ENCODE measurements around the gene MYH10.

MYH10 gene

DNA sequence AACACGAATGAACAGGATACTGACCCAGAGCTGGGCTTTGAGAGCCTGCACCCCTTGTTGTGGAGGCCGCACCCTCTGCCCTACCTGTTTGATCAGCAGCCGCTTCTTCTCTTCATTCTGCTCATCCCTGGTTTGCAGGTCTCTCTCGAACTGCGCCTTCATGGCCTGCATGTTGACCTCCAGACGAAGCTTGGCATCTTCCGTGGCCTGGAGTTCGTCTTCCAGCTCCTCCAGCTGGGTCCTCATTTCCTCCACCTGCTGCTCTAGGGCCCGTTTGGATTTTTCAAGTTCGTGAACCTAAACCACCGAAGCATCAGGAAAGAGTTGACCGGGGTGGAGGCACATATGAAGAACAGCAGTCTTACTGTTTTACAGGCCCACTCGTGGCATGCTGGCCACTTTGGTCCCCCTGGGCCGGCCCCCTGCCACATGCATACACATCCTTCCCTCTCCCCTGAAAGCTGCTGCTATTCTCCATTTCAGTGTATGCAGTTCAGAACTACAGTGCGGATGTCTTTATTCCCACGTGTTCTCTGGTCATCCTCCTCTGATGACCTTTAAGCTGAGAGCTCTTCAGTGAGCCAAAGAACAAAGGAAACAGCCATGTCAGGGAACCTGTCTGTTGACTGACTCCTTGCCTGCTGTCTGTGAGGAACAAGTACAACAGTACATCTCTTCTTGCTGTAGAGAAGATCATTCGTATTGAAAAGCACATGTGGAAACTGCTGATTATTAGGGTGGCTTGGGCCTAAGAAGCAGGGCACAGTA lies 140.1 kb downstream of the MYH10 start:
- TF ChIP-seq, protein P1, sequence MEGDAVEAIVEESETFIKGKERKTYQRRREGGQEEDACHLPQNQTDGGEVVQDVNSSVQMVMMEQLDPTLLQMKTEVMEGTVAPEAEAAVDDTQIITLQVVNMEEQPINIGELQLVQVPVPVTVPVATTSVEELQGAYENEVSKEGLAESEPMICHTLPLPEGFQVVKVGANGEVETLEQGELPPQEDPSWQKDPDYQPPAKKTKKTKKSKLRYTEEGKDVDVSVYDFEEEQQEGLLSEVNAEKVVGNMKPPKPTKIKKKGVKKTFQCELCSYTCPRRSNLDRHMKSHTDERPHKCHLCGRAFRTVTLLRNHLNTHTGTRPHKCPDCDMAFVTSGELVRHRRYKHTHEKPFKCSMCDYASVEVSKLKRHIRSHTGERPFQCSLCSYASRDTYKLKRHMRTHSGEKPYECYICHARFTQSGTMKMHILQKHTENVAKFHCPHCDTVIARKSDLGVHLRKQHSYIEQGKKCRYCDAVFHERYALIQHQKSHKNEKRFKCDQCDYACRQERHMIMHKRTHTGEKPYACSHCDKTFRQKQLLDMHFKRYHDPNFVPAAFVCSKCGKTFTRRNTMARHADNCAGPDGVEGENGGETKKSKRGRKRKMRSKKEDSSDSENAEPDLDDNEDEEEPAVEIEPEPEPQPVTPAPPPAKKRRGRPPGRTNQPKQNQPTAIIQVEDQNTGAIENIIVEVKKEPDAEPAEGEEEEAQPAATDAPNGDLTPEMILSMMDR (IDR thresholded peaks at IDR 0.05; ENCODE audit: insufficient read depth, low read length, poor library complexity, severe bottlenecking) = no peak
- H3K27me3 ChIP-seq (replicated peaks; ENCODE audit: control insufficient read depth, insufficient read depth, low read length) = no peaks in the 10 kb centered on the region
- DNase-seq (ENCODE audit: extremely low read depth, insufficient read length) = no peak
- peaks cover 20% of the 10 kb centered on the region for H3K36me3 ChIP-seq (ENCODE audit: control insufficient read depth, insufficient read depth, low read length)
- no peak overlapping the region for H3K4me3 ChIP-seq (replicated peaks; ENCODE audit: low read depth, low read length)

DNA sequence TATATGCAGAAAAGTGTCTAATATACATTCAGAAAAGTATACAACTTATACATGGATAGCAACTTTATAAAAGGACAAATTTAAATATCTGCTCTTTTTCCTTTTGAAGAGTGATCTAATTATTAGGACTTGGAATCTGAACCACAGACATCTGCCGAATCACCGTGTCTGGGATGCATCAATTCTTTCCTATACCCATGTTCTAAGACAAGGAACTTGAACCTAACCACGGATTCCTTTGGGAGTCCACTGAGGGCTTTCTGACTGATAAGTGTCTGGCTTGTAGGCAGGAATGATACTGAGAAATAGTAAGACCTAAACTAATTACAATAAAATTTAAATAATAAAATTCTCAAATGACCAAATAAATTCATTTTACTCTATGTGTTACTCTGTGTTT lies 140.7 kb downstream of the MYH10 start:
- Histone ChIP-seq H3K4me3 (replicated peaks; ENCODE audit: low read depth, low read length) (no peak overlapping the region), H3K36me3 (ENCODE audit: control insufficient read depth, insufficient read depth, low read length) (peaks cover 20% of the 10 kb centered on the region), H3K27me3 (replicated peaks; ENCODE audit: control insufficient read depth, insufficient read depth, low read length) (no peaks in the 10 kb centered on the region)
- DNase-seq (ENCODE audit: extremely low read depth, insufficient read length) = no peak
- TF ChIP-seq, protein P1 (IDR thresholded peaks at IDR 0.05; ENCODE audit: insufficient read depth, low read length, poor library complexity, severe bottlenecking) = no peak

DNA sequence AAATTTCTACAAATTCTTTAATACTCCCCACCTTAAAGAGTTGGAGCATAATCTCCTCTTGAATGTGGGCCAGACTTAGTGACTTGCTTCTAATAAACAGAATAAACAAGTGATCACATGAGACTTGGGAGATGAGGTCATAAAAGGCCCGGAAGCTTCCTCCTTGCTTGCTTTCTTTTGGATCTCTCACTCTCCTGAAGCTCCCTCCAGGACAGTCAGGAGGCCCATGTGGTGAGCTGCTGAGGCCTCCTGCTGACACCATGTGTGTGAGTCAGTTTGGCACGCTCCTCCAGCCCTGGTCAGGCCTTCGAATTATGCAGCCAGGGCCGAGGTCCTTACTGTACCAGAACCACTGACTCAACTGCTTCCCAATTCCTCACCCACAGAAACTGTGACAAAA lies 141.6 kb downstream of the MYH10 start:
- H3K4me3 ChIP-seq (replicated peaks; ENCODE audit: low read depth, low read length) = no peak overlapping the region
- H3K27me3 ChIP-seq (replicated peaks; ENCODE audit: control insufficient read depth, insufficient read depth, low read length) = no peaks in the 10 kb centered on the region
- TF ChIP-seq, protein P1 (IDR thresholded peaks at IDR 0.05; ENCODE audit: insufficient read depth, low read length, poor library complexity, severe bottlenecking) = no peak
- DNase-seq (ENCODE audit: extremely low read depth, insufficient read length) = no peak
- H3K36me3 ChIP-seq (ENCODE audit: control insufficient read depth, insufficient read depth, low read length) = peaks cover 20% of the 10 kb centered on the region

DNA sequence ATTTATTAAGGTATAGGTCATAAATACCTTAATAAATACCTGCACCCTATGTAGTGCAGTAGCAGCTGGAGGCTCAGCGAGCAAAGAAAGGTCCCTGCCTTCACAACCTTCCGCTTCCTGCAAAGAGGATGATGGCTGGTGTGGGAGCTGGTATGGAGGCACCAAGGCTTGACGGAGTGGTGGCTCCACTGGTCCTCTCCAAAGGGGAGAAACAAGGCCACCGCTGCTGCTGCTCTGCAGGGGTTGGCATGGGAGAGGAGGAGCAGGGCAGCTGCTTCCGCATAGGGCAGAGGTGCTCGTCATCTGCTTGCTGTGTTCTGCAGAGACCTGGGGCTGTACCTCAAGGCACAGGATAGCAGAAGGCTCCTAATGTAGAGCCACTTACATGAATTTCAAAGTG lies 142.0 kb downstream of the MYH10 start:
- no peak for DNase-seq (ENCODE audit: extremely low read depth, insufficient read length)

DNA sequence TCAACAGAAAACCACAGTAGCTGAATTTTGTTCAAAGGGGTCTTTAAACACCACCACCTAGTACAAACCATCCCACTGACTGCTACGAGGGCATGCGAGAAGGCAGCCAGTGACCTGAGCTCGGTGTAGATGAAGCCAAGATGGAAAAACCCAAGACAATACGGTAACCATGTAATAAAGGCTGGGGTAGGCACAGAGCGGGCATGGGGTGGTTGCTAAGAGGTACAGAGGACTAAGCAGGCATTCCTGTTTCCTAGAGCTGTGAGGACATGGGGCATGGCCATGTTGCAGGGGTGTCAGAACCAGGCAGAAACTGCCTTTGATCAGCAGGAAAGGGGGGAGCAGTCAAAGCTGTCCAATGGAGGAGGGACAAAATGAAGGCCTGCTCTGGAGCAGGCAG lies 142.8 kb downstream of the MYH10 start:
- TF ChIP-seq, protein P1 (IDR thresholded peaks at IDR 0.05; ENCODE audit: insufficient read depth, low read length, poor library complexity, severe bottlenecking) = no peak
- peaks cover 19% of the 10 kb centered on the region for H3K36me3 ChIP-seq (ENCODE audit: control insufficient read depth, insufficient read depth, low read length)
- no peaks in the 10 kb centered on the region for H3K27me3 ChIP-seq (replicated peaks; ENCODE audit: control insufficient read depth, insufficient read depth, low read length)
- DNase-seq (ENCODE audit: extremely low read depth, insufficient read length) = no peak
- H3K4me3 ChIP-seq (replicated peaks; ENCODE audit: low read depth, low read length) = no peak overlapping the region

More for the DNA sequence above, 142.0 kb downstream of the MYH10 start:
- H3K4me3 ChIP-seq (replicated peaks; ENCODE audit: low read depth, low read length) = no peak overlapping the region
- TF ChIP-seq, protein P1 (IDR thresholded peaks at IDR 0.05; ENCODE audit: insufficient read depth, low read length, poor library complexity, severe bottlenecking) = no peak
- H3K36me3 ChIP-seq (ENCODE audit: control insufficient read depth, insufficient read depth, low read length) = peaks cover 18% of the 10 kb centered on the region
- H3K27me3 ChIP-seq (replicated peaks; ENCODE audit: control insufficient read depth, insufficient read depth, low read length) = no peaks in the 10 kb centered on the region

All from GM06990 (cell line).